Activated CD4-positive, alpha-beta T cell treated with anti-CD3 and anti-CD28 coated beads, Interleukin-10, Interleukin-2, amounts not matched to agents 100 ng/mL and 50 ng/mL, durations not matched to agents 16 hours and 8 hours (primary cell): Measurements from ENCODE around the gene MAGEA11.
"Not testable (repeated sequence)": the region's sequence is repeated elsewhere in the genome, so short reads cannot be mapped to it uniquely, and the experiment has no call there.

Experiments
- DNase-seq: peaks from one replicate; pipeline ENCODE4 v3.0.0-alpha.2; 2020

Gene MAGEA11

DNA sequence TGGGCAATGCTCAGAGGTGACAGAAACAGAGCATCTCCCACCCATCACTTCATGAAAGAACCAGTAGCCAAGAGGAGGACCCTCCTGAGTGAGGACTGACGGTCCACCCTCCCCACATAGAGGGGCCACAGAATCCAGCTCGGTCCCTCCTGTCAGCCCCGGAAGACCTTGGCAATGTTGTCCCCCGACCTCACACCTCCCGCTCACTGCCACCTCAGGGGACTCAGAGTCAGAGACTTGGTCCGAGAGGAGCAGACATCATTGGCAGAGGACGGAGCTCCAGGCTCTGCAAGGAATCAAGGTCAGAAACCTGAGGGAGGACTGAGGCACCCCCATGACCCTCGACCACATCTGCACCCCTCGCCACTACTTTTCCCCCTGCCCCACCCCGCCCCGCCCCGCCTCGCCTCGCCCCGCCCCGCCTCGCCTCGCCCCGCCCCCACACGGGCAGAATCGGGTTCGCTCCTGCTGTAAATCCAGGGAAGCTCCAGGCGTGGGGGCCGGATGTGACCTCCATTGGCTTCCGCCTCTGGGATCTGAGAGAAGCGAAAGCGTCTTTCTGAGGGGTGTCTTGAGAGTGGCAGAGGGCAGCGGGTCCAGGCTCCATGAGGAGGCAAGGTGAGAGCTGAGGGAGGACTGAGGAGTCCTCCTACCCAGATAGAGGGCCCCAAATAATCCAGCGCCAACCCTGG is at the start of gene MAGEA11:
MAGEA11 (plus strand) TSS at position 516 of the 692 bp plus-strand sequence. CDS start 1,100 bp downstream, outside the sequence.
- no peak for DNase-seq

DNA sequence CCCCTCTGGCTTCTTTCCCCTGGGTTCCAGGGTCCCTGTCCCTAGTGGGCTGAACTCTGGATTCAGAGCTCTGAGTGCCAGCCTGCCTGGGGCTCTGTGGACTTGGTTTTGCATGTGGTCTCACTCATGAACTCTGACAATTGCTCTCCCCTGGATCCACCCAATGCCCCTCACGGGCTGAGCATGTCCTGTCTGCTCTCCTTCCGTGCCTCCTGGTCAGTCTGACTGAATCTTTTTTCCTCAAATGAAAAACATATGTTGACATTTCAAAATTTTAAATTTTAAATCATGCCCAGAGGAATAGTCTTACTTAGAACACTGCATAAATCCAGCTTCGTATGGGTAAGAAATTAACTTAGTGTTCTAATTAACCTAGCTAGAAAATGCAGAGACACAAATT is 36.8 kb upstream of the MAGEA11 start:
- not testable (repeated sequence) for DNase-seq

DNA sequence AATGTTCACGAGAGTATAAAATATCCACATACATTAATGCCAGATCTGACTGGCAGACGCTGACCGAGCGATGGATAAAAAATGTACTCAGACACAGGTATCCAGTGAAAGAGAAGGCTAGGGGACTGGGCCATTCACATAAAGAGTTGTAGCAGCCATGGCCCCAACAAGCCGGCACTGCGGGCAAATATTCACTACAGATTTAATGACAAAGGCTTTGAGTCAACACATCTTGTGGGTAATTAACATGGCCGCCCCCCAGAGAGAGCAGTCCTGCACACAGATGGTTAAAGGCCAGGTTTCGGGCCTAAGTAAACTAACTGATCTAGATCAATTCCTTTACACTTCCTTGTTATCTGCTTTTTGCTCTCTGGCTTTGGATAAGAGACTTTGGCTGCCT is 36.3 kb upstream of the MAGEA11 start:
- not testable (repeated sequence) for DNase-seq

GRCh38 chrX:149679164-149679678 is 32.6 kb upstream of the MAGEA11 start:
- not testable (repeated sequence) for DNase-seq

DNA sequence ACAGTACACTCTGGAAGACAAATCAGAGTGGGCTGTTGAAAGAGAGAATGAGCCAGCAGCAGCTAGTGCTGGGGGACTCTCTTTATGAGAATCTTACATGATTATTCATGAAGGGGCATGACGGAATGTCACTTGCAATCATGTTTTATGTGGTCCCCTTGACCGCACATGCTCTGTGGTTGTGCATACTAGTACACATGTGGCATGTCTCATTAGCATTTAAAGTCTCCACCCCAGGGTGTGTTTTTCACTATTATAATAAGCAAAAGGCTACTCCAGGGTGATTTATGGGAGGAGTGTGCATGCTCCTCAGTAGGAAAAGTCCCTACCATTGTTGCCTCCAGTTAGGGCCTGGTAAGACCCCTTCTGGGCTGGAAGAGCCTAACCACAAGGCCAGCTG is 30.7 kb upstream of the MAGEA11 start:
- DNase-seq, result no peak

DNA sequence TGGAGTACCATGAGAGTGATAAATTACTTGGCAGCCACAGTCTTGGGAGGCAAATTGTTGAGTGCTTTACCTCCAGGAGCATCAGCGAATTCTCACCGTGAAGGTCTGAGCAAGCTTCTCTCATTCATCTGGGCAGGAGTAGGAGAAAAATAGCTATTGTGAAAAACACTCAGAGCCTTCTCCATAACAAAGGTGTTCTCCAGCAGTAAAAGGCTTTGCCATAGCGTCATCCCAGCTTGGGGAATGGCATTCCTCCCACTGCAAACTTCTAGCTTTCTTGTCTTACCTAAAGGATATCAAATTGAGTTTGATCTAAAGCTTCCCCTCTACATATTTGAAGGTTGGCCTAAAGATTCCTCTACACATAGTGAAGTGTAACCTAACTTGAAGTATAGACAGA is 29.8 kb upstream of the MAGEA11 start:
- DNase-seq, result no peak

GRCh38 chrX:149682956-149683947 is 28.6 kb upstream of the MAGEA11 start:
- no peak for DNase-seq

- no peak for DNase-seq
Observed at GRCh38 chrX:149683966-149684730, 27.7 kb upstream of the MAGEA11 start.

GRCh38 chrX:149687991-149688390 is 23.9 kb upstream of the MAGEA11 start:
- no peak for DNase-seq

GRCh38 chrX:149688552-149688951 is 23.3 kb upstream of the MAGEA11 start:
- DNase-seq, result no peak

DNA sequence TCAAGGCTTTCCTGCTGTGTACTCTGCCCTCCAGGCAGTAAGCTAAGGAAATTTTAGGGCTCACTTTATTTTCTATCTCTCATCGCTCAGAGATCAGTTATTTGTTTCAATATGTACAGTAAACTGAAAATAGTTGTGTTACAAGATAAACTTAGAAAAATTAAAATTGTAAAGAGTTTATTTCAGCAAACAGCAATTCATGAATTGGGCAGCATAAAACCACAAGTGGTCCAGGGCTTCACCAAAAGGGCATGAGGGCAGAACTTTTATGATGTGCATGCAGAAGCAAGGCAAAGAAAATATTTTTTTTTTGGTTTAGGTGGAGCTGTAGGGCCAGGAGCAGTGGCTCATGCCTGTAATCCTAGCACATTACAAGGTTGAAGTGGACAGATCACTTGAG is 20.1 kb upstream of the MAGEA11 start:
- no peak for DNase-seq

DNA sequence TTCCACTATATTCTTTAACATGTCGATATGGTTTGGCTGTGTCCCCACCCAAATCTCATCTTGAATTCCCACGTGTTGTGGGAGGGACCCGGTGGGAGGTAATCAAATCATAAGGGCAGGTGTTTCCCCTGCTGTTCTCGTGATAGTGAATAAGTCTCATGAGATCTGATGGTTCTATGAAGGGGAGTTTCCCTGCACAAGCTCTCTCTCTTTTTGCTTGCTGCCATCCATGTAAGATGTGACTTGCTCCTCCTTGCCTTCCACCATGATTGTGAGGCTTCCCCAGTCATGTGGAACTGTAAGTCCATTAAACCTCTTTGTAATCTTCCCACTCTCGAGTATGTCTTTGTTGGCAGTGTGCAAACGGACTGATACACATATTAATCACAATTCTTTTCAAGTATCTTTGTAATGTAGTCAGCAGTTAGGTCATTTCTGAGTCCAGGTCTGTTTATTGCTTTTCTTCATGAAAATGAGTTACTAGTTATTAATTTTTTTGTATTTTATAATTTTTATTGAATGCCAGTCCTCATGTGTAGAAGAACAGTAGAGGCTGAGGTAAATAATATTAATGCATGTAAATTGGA is 19.1 kb upstream of the MAGEA11 start:
- DNase-seq, result not testable (repeated sequence)

DNA sequence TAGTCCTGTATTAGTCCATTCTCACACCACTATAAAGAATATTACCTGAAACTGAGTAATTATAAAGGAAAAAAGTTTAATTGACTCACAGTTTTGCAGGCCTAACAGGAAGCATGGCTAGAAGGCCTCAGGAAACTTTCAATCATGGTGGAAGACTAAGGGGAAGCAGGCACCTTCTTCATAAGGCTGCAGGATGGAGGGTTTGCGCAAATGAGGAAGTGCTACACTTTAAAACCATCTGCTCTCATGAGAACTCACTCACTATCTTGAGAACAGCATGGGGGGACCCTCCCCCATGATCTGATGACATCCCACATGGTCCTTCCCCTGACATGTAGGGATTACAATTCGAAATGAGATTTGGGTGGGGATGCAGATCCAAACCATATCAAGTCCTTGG is 12.1 kb upstream of the MAGEA11 start:
- no peak for DNase-seq

GRCh38 chrX:149704664-149705063 is 7.2 kb upstream of the MAGEA11 start:
- no peak for DNase-seq

GRCh38 chrX:149707147-149707901 is 4.5 kb upstream of the MAGEA11 start:
- DNase-seq, result no peak

DNA sequence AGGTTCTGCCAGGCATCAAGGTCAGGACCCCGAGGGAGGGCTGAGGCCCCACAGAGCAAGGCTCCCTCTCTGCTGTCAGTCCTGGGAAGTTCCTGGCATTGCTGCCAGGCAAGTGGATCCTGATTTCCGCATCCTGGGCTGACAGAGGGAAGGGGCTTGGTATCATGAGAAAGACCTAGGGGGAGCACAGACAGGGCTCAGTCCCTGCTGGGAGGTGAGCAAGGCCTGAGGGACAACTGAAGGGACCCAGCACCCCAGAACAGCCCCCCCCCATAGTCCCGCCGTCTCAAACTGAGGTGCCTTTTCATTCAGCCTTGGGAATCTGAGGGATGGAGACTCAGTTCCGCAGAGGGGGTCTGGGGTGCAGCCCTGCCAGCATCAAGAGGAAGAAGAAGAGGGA is 971 bp downstream of the MAGEA11 start:
- DNase-seq, result no peak

GRCh38 chrX:149713279-149714050 is 1.6 kb downstream of the MAGEA11 start:
- no peak for DNase-seq

- no peak for DNase-seq
Observed at GRCh38 chrX:149715468-149715867, 3.6 kb downstream of the MAGEA11 start.

GRCh38 chrX:149716632-149717031 is 4.8 kb downstream of the MAGEA11 start:
- DNase-seq, result no peak

- DNase-seq, result no peak
Observed at GRCh38 chrX:149717803-149718202, 5.9 kb downstream of the MAGEA11 start.

- DNase-seq, result no peak
Observed at GRCh38 chrX:149718757-149719156, 6.9 kb downstream of the MAGEA11 start.
